ENCODE results near the gene GAL3ST2.
"Not testable (repeated sequence)": the region's sequence is repeated elsewhere in the genome, so short reads cannot be mapped to it uniquely, and the experiment has no call there.

Gene GAL3ST2

DNA sequence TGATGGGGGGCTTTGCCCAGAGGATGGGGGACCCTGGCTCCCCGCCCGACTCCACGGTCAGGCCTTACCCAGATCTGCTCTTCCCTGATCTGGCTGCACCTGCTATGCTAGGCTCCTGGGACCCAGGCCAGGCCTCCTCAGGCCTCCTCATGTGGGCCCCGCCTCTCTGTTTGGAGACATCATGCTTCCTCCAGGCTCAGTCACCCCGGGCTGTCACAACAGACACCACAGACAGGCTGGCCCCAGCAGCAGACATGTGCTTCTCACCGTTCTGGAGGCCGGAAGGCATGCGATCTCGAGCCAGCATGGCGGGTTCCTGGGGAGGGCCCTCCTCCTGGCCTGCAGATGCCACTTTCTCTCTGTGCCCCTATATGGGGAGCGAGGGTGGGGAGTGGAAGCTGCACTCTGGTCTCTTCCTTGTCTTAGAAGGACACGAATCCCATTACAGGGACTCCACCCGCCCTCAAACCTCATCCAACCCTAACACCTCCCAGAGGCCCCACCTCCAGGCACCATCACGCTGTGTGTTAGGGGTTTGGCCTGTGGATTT lies 21.5 kb downstream of the GAL3ST2 start:
- TF ChIP-seq, protein P1, sequence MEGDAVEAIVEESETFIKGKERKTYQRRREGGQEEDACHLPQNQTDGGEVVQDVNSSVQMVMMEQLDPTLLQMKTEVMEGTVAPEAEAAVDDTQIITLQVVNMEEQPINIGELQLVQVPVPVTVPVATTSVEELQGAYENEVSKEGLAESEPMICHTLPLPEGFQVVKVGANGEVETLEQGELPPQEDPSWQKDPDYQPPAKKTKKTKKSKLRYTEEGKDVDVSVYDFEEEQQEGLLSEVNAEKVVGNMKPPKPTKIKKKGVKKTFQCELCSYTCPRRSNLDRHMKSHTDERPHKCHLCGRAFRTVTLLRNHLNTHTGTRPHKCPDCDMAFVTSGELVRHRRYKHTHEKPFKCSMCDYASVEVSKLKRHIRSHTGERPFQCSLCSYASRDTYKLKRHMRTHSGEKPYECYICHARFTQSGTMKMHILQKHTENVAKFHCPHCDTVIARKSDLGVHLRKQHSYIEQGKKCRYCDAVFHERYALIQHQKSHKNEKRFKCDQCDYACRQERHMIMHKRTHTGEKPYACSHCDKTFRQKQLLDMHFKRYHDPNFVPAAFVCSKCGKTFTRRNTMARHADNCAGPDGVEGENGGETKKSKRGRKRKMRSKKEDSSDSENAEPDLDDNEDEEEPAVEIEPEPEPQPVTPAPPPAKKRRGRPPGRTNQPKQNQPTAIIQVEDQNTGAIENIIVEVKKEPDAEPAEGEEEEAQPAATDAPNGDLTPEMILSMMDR (IDR thresholded peaks at IDR 0.05; ENCODE audit: extremely low read depth, insufficient read depth, missing control alignments) = no peak
- peak; percentile 25 for DNase-seq (ENCODE audit: low spot score)
- in situ Hi-C loops (cut with MboI; ENCODE audit: low pct_unique_long_range_greater_than_20kb, low sequenced_read_pairs, unreplicated experiment) = no loop called here

DNA sequence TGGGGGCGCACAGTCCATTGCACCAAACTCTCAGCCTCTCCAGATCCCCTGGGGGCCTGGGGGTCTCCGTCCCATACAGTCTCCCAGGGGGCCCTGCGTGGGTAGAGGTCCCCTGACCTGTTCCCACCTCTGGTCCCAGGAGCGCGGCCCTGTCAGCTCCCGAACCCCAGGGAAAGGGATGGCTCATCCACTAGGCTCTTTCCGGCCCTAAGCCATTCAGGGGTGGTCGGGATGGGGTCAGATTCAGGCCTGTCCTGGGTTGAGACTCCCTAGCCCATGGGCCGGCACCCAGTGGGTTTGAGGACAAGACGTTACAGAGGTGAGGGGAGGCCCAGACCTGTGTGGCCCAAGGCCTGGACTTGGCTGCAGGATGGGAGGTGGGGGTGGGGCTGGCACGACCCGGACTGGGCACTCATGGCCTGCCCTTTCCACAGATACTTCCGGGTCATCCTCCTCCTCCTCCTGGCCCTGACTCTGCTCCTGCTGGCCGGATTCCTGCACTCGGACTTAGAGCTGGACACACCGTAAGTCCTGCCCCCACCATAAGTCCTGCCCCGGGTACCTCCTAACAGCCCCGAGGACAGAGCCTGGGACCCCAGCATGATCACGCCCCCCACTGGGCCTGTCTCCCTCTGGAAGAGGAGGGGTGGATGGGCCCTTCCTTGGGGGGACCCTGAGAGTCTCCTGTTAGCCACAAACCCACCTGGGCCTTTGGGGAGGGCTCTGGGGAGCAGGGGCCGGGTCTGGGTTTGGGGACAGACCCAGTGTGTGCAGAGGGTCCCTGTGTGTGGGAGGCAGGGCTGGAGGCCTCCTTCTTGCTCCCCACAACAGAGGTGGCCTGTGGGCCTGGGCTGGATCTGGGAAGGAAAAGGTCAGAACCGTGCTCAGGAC lies 22.3 kb downstream of the GAL3ST2 start:
- in situ Hi-C loops (cut with MboI; ENCODE audit: low pct_unique_long_range_greater_than_20kb, low sequenced_read_pairs, unreplicated experiment) = no loop called here
- peak; percentile 14 for DNase-seq (ENCODE audit: low spot score)
- TF ChIP-seq, protein P1 (IDR thresholded peaks at IDR 0.05; ENCODE audit: extremely low read depth, insufficient read depth, missing control alignments) = no peak

DNA sequence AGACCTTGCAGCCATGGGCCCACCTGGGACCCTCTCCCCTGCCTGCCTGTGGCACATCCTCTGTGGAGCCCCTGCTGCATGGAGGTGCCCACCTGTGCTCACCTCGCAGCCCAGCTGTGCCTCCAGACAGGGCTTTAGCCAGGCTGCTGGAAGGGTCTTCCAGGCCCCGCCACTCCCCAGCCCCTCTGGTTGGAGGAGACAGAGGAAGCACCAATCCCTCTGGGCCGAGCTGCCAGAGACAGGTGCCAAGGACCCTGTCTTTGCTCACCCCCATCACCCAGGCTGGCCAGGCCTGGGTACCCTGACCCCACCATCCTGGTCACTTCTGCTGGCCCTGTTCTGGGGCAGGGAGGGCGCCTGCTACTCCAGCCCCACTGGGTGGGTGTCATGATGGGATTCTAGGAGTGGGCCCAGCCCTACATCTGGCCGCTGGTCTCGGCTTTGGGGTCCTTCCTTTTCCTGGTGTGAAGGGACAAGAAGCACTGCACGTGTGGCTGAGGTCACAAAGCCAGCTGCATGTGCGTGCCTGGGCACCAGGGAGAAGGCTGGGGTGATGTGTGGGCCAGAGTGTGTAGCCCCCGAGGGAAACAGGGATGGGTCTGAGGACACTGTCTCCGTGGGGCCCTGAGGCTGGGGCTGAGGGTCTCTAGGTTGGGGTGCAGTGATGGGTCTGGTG lies 23.0 kb downstream of the GAL3ST2 start:
- in situ Hi-C loops (cut with MboI; ENCODE audit: low pct_unique_long_range_greater_than_20kb, low sequenced_read_pairs, unreplicated experiment) = no loop called here
- TF ChIP-seq, protein P1 (IDR thresholded peaks at IDR 0.05; ENCODE audit: extremely low read depth, insufficient read depth, missing control alignments) = no peak
- peak; percentile 13 for DNase-seq (ENCODE audit: low spot score)

DNA sequence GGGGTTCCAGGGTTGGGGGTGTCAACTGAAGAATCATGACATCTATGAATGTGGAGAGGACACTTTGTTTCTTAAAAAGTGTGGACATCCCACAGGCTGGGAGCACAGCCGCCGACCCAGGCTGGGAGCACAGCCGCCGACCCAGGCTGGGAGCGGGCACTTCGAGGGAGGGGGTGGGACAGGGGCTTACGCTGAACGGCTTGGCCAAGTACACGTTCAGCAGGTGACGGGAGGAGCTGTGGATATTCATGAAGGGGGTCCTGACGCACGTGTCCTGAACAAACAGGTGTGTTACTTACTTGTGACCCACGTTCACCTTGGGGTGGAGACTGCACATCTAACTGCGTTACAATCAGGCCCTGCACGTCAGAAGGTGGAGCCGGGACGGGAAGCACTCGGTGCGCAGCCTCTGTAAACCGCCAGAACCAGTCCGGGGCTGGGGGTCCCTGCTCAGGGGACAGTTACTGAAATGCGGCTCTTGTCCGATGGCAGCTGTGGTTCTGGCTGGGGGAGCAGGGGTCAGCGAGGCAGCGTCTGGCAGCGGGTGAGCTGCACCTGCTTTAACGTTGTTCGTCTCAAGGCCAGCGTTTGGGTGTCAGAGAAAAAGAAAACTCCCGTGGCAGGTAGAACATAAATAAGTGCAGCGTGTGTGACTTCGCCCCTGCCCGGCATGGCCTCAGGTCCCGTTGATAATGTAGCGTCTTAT lies 23.7 kb downstream of the GAL3ST2 start:
- in situ Hi-C loops (cut with MboI; ENCODE audit: low pct_unique_long_range_greater_than_20kb, low sequenced_read_pairs, unreplicated experiment); DNase-seq (ENCODE audit: low spot score): not testable (repeated sequence)

DNA sequence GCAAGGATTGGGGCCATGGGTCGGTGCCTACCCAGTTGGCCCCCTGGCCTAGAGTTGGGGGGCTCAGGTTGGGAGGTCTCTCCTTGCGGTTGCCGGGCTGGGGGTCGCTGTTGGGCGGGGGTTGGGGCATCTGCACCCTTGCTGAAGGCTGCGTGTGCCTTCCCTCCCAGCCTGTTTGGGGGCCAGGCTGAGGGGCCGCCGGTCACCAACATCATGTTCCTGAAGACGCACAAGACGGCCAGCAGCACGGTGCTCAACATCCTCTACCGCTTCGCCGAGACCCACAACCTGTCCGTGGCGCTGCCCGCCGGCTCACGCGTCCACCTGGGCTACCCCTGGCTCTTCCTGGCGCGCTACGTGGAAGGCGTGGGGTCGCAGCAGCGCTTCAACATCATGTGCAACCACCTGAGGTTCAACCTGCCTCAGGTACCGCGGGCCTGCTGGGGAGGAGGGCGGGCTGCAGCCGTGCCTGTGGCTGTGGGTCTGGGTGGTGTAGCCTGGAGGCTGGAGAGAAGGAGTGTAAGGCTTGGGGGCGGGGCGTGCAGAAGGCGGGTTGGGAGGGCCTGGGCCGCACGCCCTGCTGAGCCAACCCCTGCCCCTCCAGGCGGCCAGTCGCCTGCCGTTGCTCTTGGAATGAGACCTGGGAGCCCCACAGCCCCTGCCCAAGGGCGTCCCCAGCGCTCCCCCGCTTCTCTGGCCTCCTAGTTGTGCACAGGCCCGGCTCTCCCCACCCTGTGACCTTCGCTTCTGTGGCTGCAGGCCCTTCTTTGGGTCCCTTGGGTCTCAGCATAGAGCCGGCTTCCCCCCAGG lies 25.2 kb downstream of the GAL3ST2 start:
- TF ChIP-seq, protein P1 (IDR thresholded peaks at IDR 0.05; ENCODE audit: extremely low read depth, insufficient read depth, missing control alignments) = no peak
- in situ Hi-C loops (cut with MboI; ENCODE audit: low pct_unique_long_range_greater_than_20kb, low sequenced_read_pairs, unreplicated experiment) = no loop called here
- peak; percentile 26 for DNase-seq (ENCODE audit: low spot score)

DNA sequence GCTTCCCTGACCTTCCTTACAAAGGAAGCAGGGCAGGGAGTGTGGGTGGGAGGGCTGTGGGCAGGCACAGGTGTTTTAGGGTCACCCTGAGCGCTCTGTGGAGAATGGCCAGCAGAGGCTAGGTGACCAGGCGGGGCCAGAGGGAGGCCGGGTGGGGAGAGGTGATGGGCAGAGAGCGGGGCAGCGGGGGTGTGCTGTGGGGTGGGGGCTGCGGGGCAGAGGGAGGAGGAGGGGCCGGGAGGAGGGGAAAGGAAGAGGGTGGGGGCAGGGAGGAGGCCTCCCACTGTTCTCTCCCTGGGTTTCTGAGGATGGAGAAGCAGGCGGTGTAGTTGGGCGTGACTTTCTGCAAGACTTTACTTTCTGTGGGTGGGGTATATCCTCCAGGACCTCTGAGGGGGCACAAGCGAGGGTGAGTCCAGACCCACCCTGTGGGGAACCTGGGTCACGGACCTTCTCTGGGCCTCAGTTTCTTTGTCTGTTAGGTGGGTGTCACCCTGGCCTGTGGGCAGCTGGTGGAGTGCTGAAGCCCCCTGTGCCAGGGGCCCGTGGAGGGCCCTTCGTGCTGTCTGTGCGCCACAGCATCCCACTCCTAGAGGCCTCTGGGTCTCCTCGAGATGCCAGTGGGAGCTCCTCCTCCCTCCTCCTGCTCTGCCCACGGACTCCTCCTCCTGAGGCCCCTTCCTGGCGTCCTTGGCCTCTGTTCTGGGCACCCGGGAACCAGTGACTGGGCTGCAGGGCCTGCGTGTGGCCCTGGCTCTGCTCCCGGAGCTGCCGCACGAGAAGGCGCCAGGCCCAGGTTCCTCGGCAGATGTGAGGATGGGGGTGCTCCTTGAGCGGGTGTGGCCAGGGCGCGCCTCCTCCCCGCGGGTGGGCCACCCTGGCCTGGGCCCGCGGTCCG lies 26.0 kb downstream of the GAL3ST2 start:
- peak; percentile 23 for DNase-seq (ENCODE audit: low spot score)
- TF ChIP-seq, protein P1 (IDR thresholded peaks at IDR 0.05; ENCODE audit: extremely low read depth, insufficient read depth, missing control alignments) = no peak
- in situ Hi-C loops (cut with MboI; ENCODE audit: low pct_unique_long_range_greater_than_20kb, low sequenced_read_pairs, unreplicated experiment) = no loop called here

Measured in GM13977 (cell line).